Measurements from ENCODE around the gene CYTH3. TPM values are rescaled to one million over a fixed set of nuclear protein-coding genes. Genes with fewer than 3 reads are reported as not detected.

The CYTH3 gene, protein sequence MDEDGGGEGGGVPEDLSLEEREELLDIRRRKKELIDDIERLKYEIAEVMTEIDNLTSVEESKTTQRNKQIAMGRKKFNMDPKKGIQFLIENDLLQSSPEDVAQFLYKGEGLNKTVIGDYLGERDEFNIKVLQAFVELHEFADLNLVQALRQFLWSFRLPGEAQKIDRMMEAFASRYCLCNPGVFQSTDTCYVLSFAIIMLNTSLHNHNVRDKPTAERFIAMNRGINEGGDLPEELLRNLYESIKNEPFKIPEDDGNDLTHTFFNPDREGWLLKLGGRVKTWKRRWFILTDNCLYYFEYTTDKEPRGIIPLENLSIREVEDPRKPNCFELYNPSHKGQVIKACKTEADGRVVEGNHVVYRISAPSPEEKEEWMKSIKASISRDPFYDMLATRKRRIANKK
- 9.9 and 16.5 TPM in 2 replicates for total RNA-seq

GRCh38 chr7:6272481-6273323, at the start of gene CYTH3:
Gene CYTH3 (minus strand): TSS chr7:6272624. CDS start chr7:6272507, 117 bp downstream.

Other genes with a start within 250 kb of the CYTH3 start
- gene ANKRD61, start 241.2 kb downstream of the CYTH3 start, total RNA-seq, result 0.20 and 0.40 TPM in 2 replicates
- 99.1 and 140 TPM in 2 replicates for gene EIF2AK1, start 213.4 kb downstream of the CYTH3 start, total RNA-seq
- 4.1 and 5.3 TPM in 2 replicates for gene USP42, start 167.7 kb downstream of the CYTH3 start, total RNA-seq
- 12.8 and 16.4 TPM in 2 replicates for gene FAM220A, start 76.3 kb upstream of the CYTH3 start, total RNA-seq
- gene RAC1, start 101.9 kb upstream of the CYTH3 start, total RNA-seq, result 139 TPM in 2 replicates
- 9.6 and 13.2 TPM in 2 replicates for gene DAGLB, start 175.3 kb upstream of the CYTH3 start, total RNA-seq
- 121 and 123 TPM in 2 replicates for gene KDELR2, start 211.5 kb upstream of the CYTH3 start, total RNA-seq

Data from mammary microvascular endothelial cell (primary cell).